MM.1S (cell line): ENCODE measurements around the gene LRRC43.

Experiments used
- CTCF ChIP-seq: fragments of 300-600 bp; sonication (generic); IDR thresholded peaks from 2 replicates; pipeline ENCODE4 v1.5.1; 2016; ENCODE audit warnings: antibody characterized with exemption, low read length, mixed read lengths
- EZH2 ChIP-seq: fragments of 300-600 bp; sonication (generic); optimal IDR thresholded peaks from 2 replicates; pipeline ENCODE3; 2017; ENCODE audit warnings: low read depth, mild to moderate bottlenecking, antibody characterized with exemption, low read length, mixed read lengths

GRCh38 chr12:122205053-122205925, 22.4 kb downstream of the LRRC43 start:
- TF ChIP-seq CTCF (no peak), EZH2 (no peak)
